Measurements from ENCODE around the gene LAMA2.

DNA sequence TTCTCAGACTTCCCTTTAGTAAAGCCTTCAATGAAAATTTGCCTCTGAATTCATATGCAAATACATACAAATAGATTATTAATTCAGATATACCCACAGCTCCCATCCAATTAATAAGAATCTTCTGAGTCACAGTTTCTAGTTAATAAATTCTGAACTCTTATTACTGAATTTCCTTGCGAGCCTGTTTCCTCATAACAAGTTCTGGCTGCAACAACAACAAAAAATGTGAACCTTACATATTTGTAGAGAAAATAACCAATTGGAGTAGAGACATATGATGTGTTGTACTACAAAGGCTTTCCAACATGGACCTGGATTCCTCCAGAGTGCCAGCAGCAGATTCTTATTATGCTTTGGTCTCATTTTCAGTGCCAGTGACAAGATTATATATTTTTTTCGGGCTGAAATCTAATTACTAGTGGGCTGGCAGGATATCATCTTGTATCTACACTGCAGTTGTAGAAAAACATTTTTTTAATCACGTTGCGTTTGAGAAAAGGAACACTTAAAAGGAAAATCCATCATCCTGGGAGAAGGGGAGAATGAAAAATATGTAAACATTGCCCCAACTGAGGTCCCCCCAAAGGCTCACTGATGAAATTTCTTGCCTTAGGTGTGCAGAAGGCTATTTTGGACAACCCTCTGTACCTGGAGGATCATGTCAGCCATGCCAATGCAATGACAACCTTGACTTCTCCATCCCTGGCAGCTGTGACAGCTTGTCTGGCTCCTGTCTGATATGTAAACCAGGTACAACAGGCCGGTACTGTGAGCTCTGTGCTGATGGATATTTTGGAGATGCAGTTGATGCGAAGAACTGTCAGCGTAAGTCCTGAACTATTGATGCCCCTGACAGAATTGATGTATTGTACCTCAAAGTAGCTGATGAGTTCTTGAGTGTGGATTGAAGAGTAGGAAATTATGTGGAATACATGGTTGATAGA lies 404.6 kb downstream of the LAMA2 start:
- no peak for TF ChIP-seq ZNF274 (IDR thresholded peaks at IDR 0.05; ENCODE audit: low read depth, low read length)
- no peak for TF ChIP-seq SUZ12 (IDR thresholded peaks at IDR 0.05; ENCODE audit: extremely low read depth, insufficient read depth, insufficient read length)
- TF ChIP-seq YY1 (IDR thresholded peaks at IDR 0.05; ENCODE audit: insufficient read depth, insufficient read length): no peak

Data from NT2/D1 (cell line).